HCT116 (cell line): ENCODE results near the gene PCLO. TPM values are rescaled to one million over a fixed set of nuclear protein-coding genes. Genes with fewer than 3 reads are reported as not detected.

ENCODE experiments used
- ATAC-seq: fragments of 200-7000 bp; cut with Tn5 transposase; 2 replicates; pipeline ENCODE4 v1.9.1; 2020; ENCODE audit warnings: mild to moderate bottlenecking, moderate library complexity
- BruUV-seq: library from RNA; stranded (reverse); fragments of 400-500 nt; replicated peaks from 2 replicates; lab custom pipeline; 2021; lab: Mats Ljungman, UMichigan
- CTCF ChIA-PET: fragments of 300-600 bp; sonication (Branson Sonifier 250); formaldehyde crosslinking; loops from one replicate; lab custom pipeline; 2021; ENCODE audit warnings: antibody characterized with exemption; lab: Charles Lee
- POLR2A ChIA-PET: fragments of 300-600, 350-600 bp; sonication (Branson Sonifier 250); formaldehyde crosslinking; loops from one replicate; lab custom pipeline; 2021; ENCODE audit warnings: antibody characterized with exemption; lab: Charles Lee
- RAD21 ChIA-PET, 2 experiments: fragments of 300-600 bp; sonication (Branson Sonifier 250); formaldehyde crosslinking; loops; one replicate each; lab custom pipeline; 2023; ENCODE audit warnings: low total read pairs in 2 of 2; ENCODE audit not compliant: uncharacterized antibody in 2 of 2, unreplicated experiment in 2 of 2, low non-redundant PET in 1 of 2; lab: Charles Lee
- DNase-seq: peaks from one replicate; pipeline ENCODE4 v3.0.0-alpha.2; 2010; ENCODE audit warnings: low read depth, low spot score
- H2AFZ ChIP-seq: fragments of 200-600 bp; shearing (Covaris generic), sonication (generic); 2 replicates; pipeline ENCODE4 v1.6.1; 2017; ENCODE audit warnings: low read depth, mixed run types, mixed read lengths, antibody characterized with exemption, low read length; ENCODE audit not compliant: poor library complexity, severe bottlenecking
- H3K27ac ChIP-seq: 2 replicates; pipeline ENCODE4 v1.5.1; 2012; ENCODE audit warnings: low read depth, low read length
- H3K27me3 ChIP-seq: fragments of 200-600 bp; sonication (generic); 2 replicates; pipeline ENCODE4 v1.6.1; 2016; ENCODE audit warnings: mixed run types, low read length, mixed read lengths; ENCODE audit not compliant: insufficient read depth
- H3K36me3 ChIP-seq, 2 experiments: fragments of 200-500 bp in 1 of 2; fragments of 200-600 bp in 1 of 2; sonication (Bioruptor generic) in 1 of 2; sonication (generic) in 1 of 2; 2 replicates each; pipeline versions ENCODE4 v1.5.1 to v1.6.1; 2014 to 2016; ENCODE audit warnings: low read length in 2 of 2, inconsistent platforms in 1 of 2, mixed read lengths in 1 of 2, mixed run types in 1 of 2; ENCODE audit not compliant: insufficient read depth in 2 of 2, control insufficient read depth in 1 of 2
- H3K4me1 ChIP-seq, 2 experiments: fragments of 200-600 bp in 1 of 2; sonication (generic) in 1 of 2; 2 replicates each; pipeline versions ENCODE4 v1.5.1 to v1.6.1; 2012 to 2017; ENCODE audit warnings: low read length in 2 of 2, inconsistent platforms in 1 of 2, mild to moderate bottlenecking in 1 of 2, mixed read lengths in 1 of 2, mixed run types in 1 of 2, moderate library complexity in 1 of 2; ENCODE audit not compliant: insufficient read depth in 2 of 2, control insufficient read depth in 1 of 2
- H3K4me2 ChIP-seq: fragments of 200-600 bp; sonication (generic); 2 replicates; pipeline ENCODE4 v1.6.1; 2017; ENCODE audit warnings: mixed run types, low read length, mixed read lengths
- H3K4me3 ChIP-seq, 2 experiments: fragments of 200-600 bp in 1 of 2; sonication (generic) in 1 of 2; replicated peaks in 1 of 2; 2 replicates each; pipeline ENCODE4 v1.5.1; 2011 to 2016; ENCODE audit warnings: low read length in 2 of 2, control low read depth in 1 of 2, low read depth in 1 of 2, mild to moderate bottlenecking in 1 of 2, mixed read lengths in 1 of 2, mixed run types in 1 of 2
- H3K79me2 ChIP-seq: fragments of 200-600 bp; sonication (generic); 2 replicates; pipeline ENCODE4 v1.6.1; 2017; ENCODE audit warnings: mild to moderate bottlenecking, mixed run types, low read length, moderate library complexity, mixed read lengths; ENCODE audit not compliant: insufficient read depth
- H3K9ac ChIP-seq: fragments of 200-600 bp; sonication (generic); 2 replicates; pipeline ENCODE4 v1.6.1; 2016; ENCODE audit warnings: low read length, mixed read lengths
- H3K9me2 ChIP-seq: fragments of 200-600 bp; sonication (generic), shearing (Covaris generic); 2 replicates; pipeline ENCODE4 v1.6.1; 2017; ENCODE audit warnings: mixed run types, mild to moderate bottlenecking, moderate library complexity; ENCODE audit not compliant: insufficient read depth
- H3K9me3 ChIP-seq, 2 experiments: fragments of 200-500 bp in 1 of 2; fragments of 200-600 bp in 1 of 2; sonication (Bioruptor generic) in 1 of 2; sonication (generic) in 1 of 2; 2 replicates each; pipeline ENCODE4 v1.6.1; 2014 to 2017; ENCODE audit warnings: low read length in 2 of 2, mixed read lengths in 2 of 2, inconsistent platforms in 1 of 2, low read depth in 1 of 2, mild to moderate bottlenecking in 1 of 2, mixed run types in 1 of 2, moderate library complexity in 1 of 2; ENCODE audit not compliant: control insufficient read depth in 1 of 2, insufficient read depth in 1 of 2
- H4K20me1 ChIP-seq: fragments of 200-600 bp; sonication (generic), shearing (Covaris generic); 2 replicates; pipeline ENCODE4 v1.6.1; 2017; ENCODE audit warnings: mixed run types, mild to moderate bottlenecking, moderate library complexity; ENCODE audit not compliant: insufficient read depth
- CBX3 ChIP-seq: IDR thresholded peaks from 2 replicates; pipeline ENCODE4 v1.6.1; 2012; ENCODE audit warnings: low read depth
- CEBPB ChIP-seq: IDR thresholded peaks from 2 replicates; pipeline ENCODE4 v1.6.1; 2012; ENCODE audit warnings: low read depth
- EGR1 ChIP-seq: IDR thresholded peaks from 2 replicates; pipeline ENCODE4 v1.6.1; 2012; ENCODE audit warnings: low read depth
- ELF1 ChIP-seq: IDR thresholded peaks from 2 replicates; pipeline ENCODE4 v1.6.1; 2012; ENCODE audit warnings: low read depth, borderline replicate concordance
- EZH2 ChIP-seq: fragments of 200-600 bp; sonication (generic); IDR thresholded peaks from 2 replicates; pipeline ENCODE4 v1.6.1; 2017; ENCODE audit warnings: antibody characterized with exemption, mixed run types
- FOSL1 ChIP-seq: IDR thresholded peaks from 2 replicates; pipeline ENCODE4 v1.6.1; 2012; ENCODE audit warnings: low read depth
- JUND ChIP-seq: IDR thresholded peaks from 2 replicates; pipeline ENCODE4 v1.6.1; 2012
- POLR2A ChIP-seq: IDR thresholded peaks from 2 replicates; pipeline ENCODE4 v1.7.0; 2011; ENCODE audit warnings: borderline replicate concordance; ENCODE audit not compliant: insufficient read depth, insufficient read length; ENCODE audit errors: extremely low read depth
- POLR2AphosphoS5 ChIP-seq: IDR thresholded peaks from 2 replicates; pipeline ENCODE4 v1.6.1; 2011; ENCODE audit warnings: mild to moderate bottlenecking, low read depth, low read length, moderate library complexity
- RAD21 ChIP-seq: IDR thresholded peaks from 2 replicates; pipeline ENCODE4 v1.6.1; 2012; ENCODE audit warnings: low read depth, mild to moderate bottlenecking
- SP1 ChIP-seq: IDR thresholded peaks from 2 replicates; pipeline ENCODE4 v1.6.1; 2012; ENCODE audit warnings: low read depth
- TCF7L2 ChIP-seq: IDR thresholded peaks from 2 replicates; pipeline ENCODE4 v1.7.0; 2011; ENCODE audit warnings: borderline replicate concordance, inconsistent platforms; ENCODE audit not compliant: insufficient read depth, insufficient read length; ENCODE audit errors: extremely low read depth
- YY1 ChIP-seq: IDR thresholded peaks from 2 replicates; pipeline ENCODE4 v1.6.1; 2011; ENCODE audit warnings: low read length, low read depth, moderate library complexity, mild to moderate bottlenecking; ENCODE audit not compliant: insufficient replicate concordance; ENCODE audit errors: extremely low read depth
- ZFX ChIP-seq: fragments of 450-650 bp; IDR thresholded peaks from 2 replicates; pipeline ENCODE4 v1.6.1; 2017
- ZNF274 ChIP-seq: fragments of 200-500 bp; sonication (Bioruptor generic); IDR thresholded peaks from 2 replicates; pipeline ENCODE4 v1.6.1; 2014; ENCODE audit warnings: mild to moderate bottlenecking, low read depth, low read length, inconsistent platforms
- intact Hi-C: fragments of 100-400 bp; cut with micrococcal nuclease; formaldehyde crosslinking; loops from 2 replicates; pipeline ENCODE4 v1.10.0; 2022
- total RNA-seq: library from RNA; stranded (reverse); gene quantifications from one replicate; pipeline ENCODE4 v1.2.1, GENCODE V29; 2021; ENCODE audit not compliant: unreplicated experiment
- TF ChIP-seq, protein P1 (sequence below): IDR thresholded peaks from 2 replicates; pipeline ENCODE4 v1.6.1; 2012; ENCODE audit warnings: low read depth
- TF ChIP-seq, protein P2 (sequence below): IDR thresholded peaks from 2 replicates; pipeline ENCODE4 v1.6.1; 2011; ENCODE audit warnings: mild to moderate bottlenecking, low read length, moderate library complexity; ENCODE audit not compliant: insufficient replicate concordance; ENCODE audit errors: extremely low read depth
- TF ChIP-seq, protein P3 (sequence below): IDR thresholded peaks from 2 replicates; pipeline ENCODE4 v1.6.1; 2012
- TF ChIP-seq, protein P4 (sequence below): IDR thresholded peaks from 2 replicates; pipeline ENCODE4 v1.6.1; 2012
- TF ChIP-seq, protein P5 (sequence below), 3 experiments: fragments of 200-600 bp in 1 of 3; sonication (generic) in 1 of 3; IDR thresholded peaks in 2 of 3; conservative IDR thresholded peaks in 1 of 3; 2 replicates each; pipeline ENCODE4 v1.5.1; 2012 to 2017; ENCODE audit warnings: low read depth in 2 of 3, low read length in 2 of 3, antibody characterized with exemption in 1 of 3, borderline replicate concordance in 1 of 3, control low read depth in 1 of 3, mild to moderate bottlenecking in 1 of 3, mixed read lengths in 1 of 3, mixed run types in 1 of 3, moderate library complexity in 1 of 3; ENCODE audit not compliant: insufficient read depth in 1 of 3

PCLO gene
- total RNA-seq, 1 experiment from 2014 or later: 2.4 TPM

DNA sequence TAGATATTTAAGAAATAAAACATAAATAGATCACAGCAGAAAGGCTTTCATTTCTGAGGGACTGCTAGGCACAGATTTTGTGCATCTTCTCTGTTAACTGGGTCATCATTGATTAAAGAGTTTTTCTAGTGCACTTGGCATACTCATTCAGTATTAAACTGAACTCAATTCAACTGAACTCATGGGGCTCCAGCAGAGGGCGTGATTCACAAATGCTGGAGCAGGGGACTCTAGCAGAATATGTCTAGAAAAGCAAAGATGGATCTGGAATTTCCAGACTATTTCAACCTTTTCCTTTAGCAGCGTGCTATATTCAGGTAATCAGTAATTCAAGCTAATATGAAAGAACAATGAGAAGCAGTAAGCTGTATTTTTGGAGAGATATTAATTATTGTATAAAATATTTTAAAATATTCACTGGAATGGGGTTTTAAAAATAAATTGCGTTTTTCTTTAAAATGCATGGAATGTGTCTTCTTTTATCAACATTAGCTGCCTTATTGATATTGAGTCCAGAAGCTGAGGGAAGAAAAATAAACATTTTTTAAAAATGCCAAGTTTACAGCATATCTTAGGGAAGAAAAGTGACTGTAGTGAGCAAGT is 422.3 kb downstream of the PCLO start:
- no peaks in the 10 kb centered on the region for H3K36me3 ChIP-seq
- no TSS peak for BruUV-seq
- no peaks in the 10 kb centered on the region for H3K9me2 ChIP-seq
- H3K9me3 ChIP-seq: no peaks in the 10 kb centered on the region
- intact Hi-C loops: loop anchor here (1.0 to 10.0 kb wide), 4 partner anchors 332 to 914 kb away; no protein-coding TSS in a partner anchor
- CTCF ChIA-PET: interaction anchor here (0.8 to 1.7 kb wide), 6 partner anchors 11 to 623 kb away, joined by 3 to 6 read pairs (median 4); no protein-coding TSS in a partner anchor
- H3K4me1 ChIP-seq: no peaks in the 10 kb centered on the region
- no peaks in the 10 kb centered on the region for H4K20me1 ChIP-seq
- H3K9ac ChIP-seq: no peak overlapping the region
- no peaks in the 10 kb centered on the region for H3K27me3 ChIP-seq
- ATAC-seq (peak; percentile 82), DNase-seq (peak; percentile 50)
- no peak overlapping the region for H2AFZ ChIP-seq
- no peak overlapping the region for H3K4me2 ChIP-seq
- H3K4me3 ChIP-seq: no peak overlapping the region
- RAD21 ChIA-PET: no interaction called here
- POLR2A ChIA-PET: no interaction called here
- H3K79me2 ChIP-seq: no peaks in the 10 kb centered on the region
- no peak overlapping the region for H3K27ac ChIP-seq
- TF ChIP-seq EGR1 (no peak), POLR2A (no peak), ZNF274 (no peak), CEBPB (no peak), RAD21 (peak; percentile 75), CBX3 (no peak), EZH2 (no peak), TCF7L2 (no peak), YY1 (peak; percentile 19), POLR2AphosphoS5 (no peak), SP1 (no peak), JUND (no peak), FOSL1 (no peak), ZFX (no peak), ELF1 (no peak)
- TF ChIP-seq, protein P1, sequence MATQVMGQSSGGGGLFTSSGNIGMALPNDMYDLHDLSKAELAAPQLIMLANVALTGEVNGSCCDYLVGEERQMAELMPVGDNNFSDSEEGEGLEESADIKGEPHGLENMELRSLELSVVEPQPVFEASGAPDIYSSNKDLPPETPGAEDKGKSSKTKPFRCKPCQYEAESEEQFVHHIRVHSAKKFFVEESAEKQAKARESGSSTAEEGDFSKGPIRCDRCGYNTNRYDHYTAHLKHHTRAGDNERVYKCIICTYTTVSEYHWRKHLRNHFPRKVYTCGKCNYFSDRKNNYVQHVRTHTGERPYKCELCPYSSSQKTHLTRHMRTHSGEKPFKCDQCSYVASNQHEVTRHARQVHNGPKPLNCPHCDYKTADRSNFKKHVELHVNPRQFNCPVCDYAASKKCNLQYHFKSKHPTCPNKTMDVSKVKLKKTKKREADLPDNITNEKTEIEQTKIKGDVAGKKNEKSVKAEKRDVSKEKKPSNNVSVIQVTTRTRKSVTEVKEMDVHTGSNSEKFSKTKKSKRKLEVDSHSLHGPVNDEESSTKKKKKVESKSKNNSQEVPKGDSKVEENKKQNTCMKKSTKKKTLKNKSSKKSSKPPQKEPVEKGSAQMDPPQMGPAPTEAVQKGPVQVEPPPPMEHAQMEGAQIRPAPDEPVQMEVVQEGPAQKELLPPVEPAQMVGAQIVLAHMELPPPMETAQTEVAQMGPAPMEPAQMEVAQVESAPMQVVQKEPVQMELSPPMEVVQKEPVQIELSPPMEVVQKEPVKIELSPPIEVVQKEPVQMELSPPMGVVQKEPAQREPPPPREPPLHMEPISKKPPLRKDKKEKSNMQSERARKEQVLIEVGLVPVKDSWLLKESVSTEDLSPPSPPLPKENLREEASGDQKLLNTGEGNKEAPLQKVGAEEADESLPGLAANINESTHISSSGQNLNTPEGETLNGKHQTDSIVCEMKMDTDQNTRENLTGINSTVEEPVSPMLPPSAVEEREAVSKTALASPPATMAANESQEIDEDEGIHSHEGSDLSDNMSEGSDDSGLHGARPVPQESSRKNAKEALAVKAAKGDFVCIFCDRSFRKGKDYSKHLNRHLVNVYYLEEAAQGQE: no peak
- TF ChIP-seq, protein P2, sequence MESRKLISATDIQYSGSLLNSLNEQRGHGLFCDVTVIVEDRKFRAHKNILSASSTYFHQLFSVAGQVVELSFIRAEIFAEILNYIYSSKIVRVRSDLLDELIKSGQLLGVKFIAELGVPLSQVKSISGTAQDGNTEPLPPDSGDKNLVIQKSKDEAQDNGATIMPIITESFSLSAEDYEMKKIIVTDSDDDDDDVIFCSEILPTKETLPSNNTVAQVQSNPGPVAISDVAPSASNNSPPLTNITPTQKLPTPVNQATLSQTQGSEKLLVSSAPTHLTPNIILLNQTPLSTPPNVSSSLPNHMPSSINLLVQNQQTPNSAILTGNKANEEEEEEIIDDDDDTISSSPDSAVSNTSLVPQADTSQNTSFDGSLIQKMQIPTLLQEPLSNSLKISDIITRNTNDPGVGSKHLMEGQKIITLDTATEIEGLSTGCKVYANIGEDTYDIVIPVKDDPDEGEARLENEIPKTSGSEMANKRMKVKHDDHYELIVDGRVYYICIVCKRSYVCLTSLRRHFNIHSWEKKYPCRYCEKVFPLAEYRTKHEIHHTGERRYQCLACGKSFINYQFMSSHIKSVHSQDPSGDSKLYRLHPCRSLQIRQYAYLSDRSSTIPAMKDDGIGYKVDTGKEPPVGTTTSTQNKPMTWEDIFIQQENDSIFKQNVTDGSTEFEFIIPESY: no peak
- TF ChIP-seq, protein P3, sequence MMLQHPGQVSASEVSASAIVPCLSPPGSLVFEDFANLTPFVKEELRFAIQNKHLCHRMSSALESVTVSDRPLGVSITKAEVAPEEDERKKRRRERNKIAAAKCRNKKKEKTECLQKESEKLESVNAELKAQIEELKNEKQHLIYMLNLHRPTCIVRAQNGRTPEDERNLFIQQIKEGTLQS: no peak
- TF ChIP-seq, protein P4, sequence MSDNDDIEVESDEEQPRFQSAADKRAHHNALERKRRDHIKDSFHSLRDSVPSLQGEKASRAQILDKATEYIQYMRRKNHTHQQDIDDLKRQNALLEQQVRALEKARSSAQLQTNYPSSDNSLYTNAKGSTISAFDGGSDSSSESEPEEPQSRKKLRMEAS: no peak
- TF ChIP-seq, protein P5, sequence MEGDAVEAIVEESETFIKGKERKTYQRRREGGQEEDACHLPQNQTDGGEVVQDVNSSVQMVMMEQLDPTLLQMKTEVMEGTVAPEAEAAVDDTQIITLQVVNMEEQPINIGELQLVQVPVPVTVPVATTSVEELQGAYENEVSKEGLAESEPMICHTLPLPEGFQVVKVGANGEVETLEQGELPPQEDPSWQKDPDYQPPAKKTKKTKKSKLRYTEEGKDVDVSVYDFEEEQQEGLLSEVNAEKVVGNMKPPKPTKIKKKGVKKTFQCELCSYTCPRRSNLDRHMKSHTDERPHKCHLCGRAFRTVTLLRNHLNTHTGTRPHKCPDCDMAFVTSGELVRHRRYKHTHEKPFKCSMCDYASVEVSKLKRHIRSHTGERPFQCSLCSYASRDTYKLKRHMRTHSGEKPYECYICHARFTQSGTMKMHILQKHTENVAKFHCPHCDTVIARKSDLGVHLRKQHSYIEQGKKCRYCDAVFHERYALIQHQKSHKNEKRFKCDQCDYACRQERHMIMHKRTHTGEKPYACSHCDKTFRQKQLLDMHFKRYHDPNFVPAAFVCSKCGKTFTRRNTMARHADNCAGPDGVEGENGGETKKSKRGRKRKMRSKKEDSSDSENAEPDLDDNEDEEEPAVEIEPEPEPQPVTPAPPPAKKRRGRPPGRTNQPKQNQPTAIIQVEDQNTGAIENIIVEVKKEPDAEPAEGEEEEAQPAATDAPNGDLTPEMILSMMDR (IDR thresholded peaks at IDR 0.05 in 2 of 3, conservative IDR thresholded peaks at IDR 0.05 in 1 of 3; ENCODE audit: borderline replicate concordance in 1 of 3, insufficient read depth in 1 of 3, low read depth in 2 of 3, low read length in 2 of 3): peak; percentile 64 to 83 (median 80); a peak in 5 of 6 replicates
